T1000 (cell line): ENCODE results near the gene DIP2B.
"Not testable (repeated sequence)": the region's sequence is repeated elsewhere in the genome, so short reads cannot be mapped to it uniquely, and the experiment has no call there.

Source experiments
- DNase-seq: peaks from one replicate; lab custom pipeline; 2025; ENCODE audit warnings: mixed read lengths; lab: John Stamatoyannopoulos, UW

DIP2B gene

GRCh38 chr12:50550530-50551223 lies 45.9 kb downstream of the DIP2B start:
- no peak for DNase-seq

- DNase-seq, result no peak
Observed at GRCh38 chr12:50551866-50552265, 47.1 kb downstream of the DIP2B start.

- no peak for DNase-seq
Observed at GRCh38 chr12:50554651-50555050, 49.9 kb downstream of the DIP2B start.

GRCh38 chr12:50555471-50555885 lies 50.7 kb downstream of the DIP2B start:
- no peak for DNase-seq

- DNase-seq, result no peak
Observed at GRCh38 chr12:50556273-50556672, 51.5 kb downstream of the DIP2B start.

- DNase-seq, result not testable (repeated sequence)
Observed at GRCh38 chr12:50556796-50557195, 52.0 kb downstream of the DIP2B start.

GRCh38 chr12:50557421-50557820 lies 52.6 kb downstream of the DIP2B start:
- no peak for DNase-seq

- no peak for DNase-seq
Observed at GRCh38 chr12:50558970-50559369, 54.2 kb downstream of the DIP2B start.

GRCh38 chr12:50562520-50563433 lies 58.0 kb downstream of the DIP2B start:
- DNase-seq, result no peak

GRCh38 chr12:50563434-50563787 lies 58.6 kb downstream of the DIP2B start:
- no peak for DNase-seq

- DNase-seq, result no peak
Observed at GRCh38 chr12:50564237-50564947, 59.6 kb downstream of the DIP2B start.

GRCh38 chr12:50564948-50565297 lies 60.1 kb downstream of the DIP2B start:
- no peak for DNase-seq

GRCh38 chr12:50566066-50566465 lies 61.3 kb downstream of the DIP2B start:
- DNase-seq, result no peak

GRCh38 chr12:50567926-50568325 lies 63.1 kb downstream of the DIP2B start:
- no peak for DNase-seq

- DNase-seq, result no peak
Observed at GRCh38 chr12:50568338-50569091, 63.7 kb downstream of the DIP2B start.

GRCh38 chr12:50569321-50569720 lies 64.5 kb downstream of the DIP2B start:
- DNase-seq, result no peak

GRCh38 chr12:50569876-50570275 lies 65.1 kb downstream of the DIP2B start:
- DNase-seq, result no peak

GRCh38 chr12:50571786-50572185 lies 67.0 kb downstream of the DIP2B start:
- DNase-seq, result no peak

GRCh38 chr12:50572287-50572686 lies 67.5 kb downstream of the DIP2B start:
- no peak for DNase-seq

GRCh38 chr12:50572760-50573159 lies 68.0 kb downstream of the DIP2B start:
- no peak for DNase-seq

GRCh38 chr12:50573271-50573670 lies 68.5 kb downstream of the DIP2B start:
- no peak for DNase-seq
